HFFc6 (cell line): Measurements from ENCODE around the gene AMPD1. TPM values are rescaled to one million over a fixed set of nuclear protein-coding genes. Genes with fewer than 3 reads are reported as not detected.

ENCODE experiments used
- DNase-seq: peaks from one replicate; pipeline ENCODE4 v3.0.0-alpha.2; 2018
- H3K27ac Mint-ChIP-seq: 2 replicates; pipeline ENCODE4 v1.8.0; 2020; ENCODE audit warnings: mild to moderate bottlenecking, mixed read lengths
- H3K27me3 Mint-ChIP-seq: 2 replicates; pipeline ENCODE4 v1.8.0; 2021; ENCODE audit warnings: mild to moderate bottlenecking, moderate library complexity, mixed read lengths; ENCODE audit not compliant: insufficient read depth
- H3K36me3 Mint-ChIP-seq: 2 replicates; pipeline ENCODE4 v1.8.0; 2021; ENCODE audit warnings: low read depth, mixed read lengths
- H3K4me1 Mint-ChIP-seq: 2 replicates; pipeline ENCODE4 v1.8.0; 2020; ENCODE audit warnings: low read depth, mixed read lengths
- H3K4me3 Mint-ChIP-seq: 2 replicates; pipeline ENCODE4 v1.8.0; 2020; ENCODE audit warnings: mild to moderate bottlenecking, moderate library complexity, mixed read lengths
- H3K9me3 Mint-ChIP-seq: 2 replicates; pipeline ENCODE4 v1.8.0; 2020; ENCODE audit warnings: mild to moderate bottlenecking, mixed read lengths
- CTCF ChIP-seq: fragments of 200-600 bp; sonication (generic); IDR thresholded peaks from 2 replicates; pipeline ENCODE4 v1.5.0; 2021; ENCODE audit warnings: antibody characterized with exemption, mild to moderate bottlenecking
- total RNA-seq, 6 experiments: library from RNA; stranded (reverse); fragmentation: NEBNext Ultra II Directional; extraction: Animal tissue kit (Norgen Biotek cat#: 25700); gene quantifications; 2 replicates in 1 of 6; 3 replicates in 5 of 6; pipeline ENCODE4 v1.2.3, GENCODE V29; 2021

Gene AMPD1
- total RNA-seq, 6 experiments from 2014 or later, result not detected

GRCh38 chr1:114648503-114648902 is 46.8 kb downstream of the AMPD1 start:
- Mint-ChIP-seq H3K4me1 (no peaks in the 10 kb centered on the region), H3K27ac (no peak overlapping the region), H3K9me3 (no peaks in the 10 kb centered on the region), H3K27me3 (no peaks in the 10 kb centered on the region; the same call in 1 of the 2 replicates), H3K4me3 (no peak overlapping the region), H3K36me3 (no peaks in the 10 kb centered on the region)
- TF ChIP-seq CTCF, result no peak
- DNase-seq, result no peak

- Mint-ChIP-seq H3K27me3 (no peaks in the 10 kb centered on the region), H3K36me3 (no peaks in the 10 kb centered on the region), H3K9me3 (no peaks in the 10 kb centered on the region), H3K4me3 (no peak overlapping the region), H3K4me1 (no peaks in the 10 kb centered on the region), H3K27ac (no peak overlapping the region)
- no peak for TF ChIP-seq CTCF
- no peak for DNase-seq
Observed at GRCh38 chr1:114641377-114641776, 54.0 kb downstream of the AMPD1 start.

- H3K27me3 Mint-ChIP-seq, result no peaks in the 10 kb centered on the region
- H3K36me3 Mint-ChIP-seq, result no peaks in the 10 kb centered on the region
- H3K9me3 Mint-ChIP-seq, result no peaks in the 10 kb centered on the region
- no peak for TF ChIP-seq CTCF
- H3K27ac Mint-ChIP-seq, result no peak overlapping the region
- no peak for DNase-seq
- H3K4me1 Mint-ChIP-seq, result no peaks in the 10 kb centered on the region
- H3K4me3 Mint-ChIP-seq, result no peak overlapping the region
Observed at GRCh38 chr1:114638910-114639309, 56.4 kb downstream of the AMPD1 start.

- no peak for DNase-seq
- Mint-ChIP-seq H3K9me3 (no peaks in the 10 kb centered on the region), H3K27ac (no peak overlapping the region), H3K4me3 (no peak overlapping the region), H3K36me3 (no peaks in the 10 kb centered on the region), H3K4me1 (peaks cover 9% of the 10 kb centered on the region), H3K27me3 (peaks cover 1% of the 10 kb centered on the region)
- TF ChIP-seq CTCF, result no peak
Observed at GRCh38 chr1:114632427-114632826, 62.9 kb downstream of the AMPD1 start.

- no peak for TF ChIP-seq CTCF
- H3K27me3 Mint-ChIP-seq, result peaks cover 1% of the 10 kb centered on the region
- H3K4me3 Mint-ChIP-seq, result no peak overlapping the region
- H3K9me3 Mint-ChIP-seq, result no peaks in the 10 kb centered on the region
- H3K4me1 Mint-ChIP-seq, result peaks cover 9% of the 10 kb centered on the region
- DNase-seq, result no peak
- H3K36me3 Mint-ChIP-seq, result no peaks in the 10 kb centered on the region
- no peak overlapping the region for H3K27ac Mint-ChIP-seq
Observed at GRCh38 chr1:114627107-114627506, 68.2 kb downstream of the AMPD1 start.

GRCh38 chr1:114623364-114623763 is 72.0 kb downstream of the AMPD1 start:
- DNase-seq, result no peak
- no peak for TF ChIP-seq CTCF
- H3K4me1 Mint-ChIP-seq, result peaks cover under 1% of the 10 kb centered on the region; the same call in 1 of the 2 replicates
- H3K36me3 Mint-ChIP-seq, result no peaks in the 10 kb centered on the region
- no peaks in the 10 kb centered on the region for H3K9me3 Mint-ChIP-seq
- H3K27ac Mint-ChIP-seq, result no peak overlapping the region
- H3K27me3 Mint-ChIP-seq, result no peaks in the 10 kb centered on the region
- H3K4me3 Mint-ChIP-seq, result no peak overlapping the region
